Neural crest cell (in vitro differentiated cells): ENCODE results near the gene VPS52. TPM values are rescaled to one million over a fixed set of nuclear protein-coding genes. Genes with fewer than 3 reads are reported as not detected.
A peak's percentile ranks its signal among the peaks of the same experiment; 100 is the strongest.

Experiments used
- DNase-seq: peaks from one replicate; pipeline ENCODE4 v3.0.0; 2021; ENCODE audit warnings: low read depth, mixed read lengths, low spot score
- H3K27ac Mint-ChIP-seq: one replicate; pipeline ENCODE4 v1.8.0; 2021; ENCODE audit warnings: mild to moderate bottlenecking, mixed read lengths; ENCODE audit not compliant: unreplicated experiment
- H3K27me3 Mint-ChIP-seq: 2 replicates; pipeline ENCODE4 v1.8.0; 2021; ENCODE audit warnings: low read depth, mild to moderate bottlenecking, mixed read lengths
- H3K36me3 Mint-ChIP-seq: 2 replicates; pipeline ENCODE4 v1.8.0; 2021; ENCODE audit warnings: low read depth, mild to moderate bottlenecking, mixed read lengths
- H3K4me1 Mint-ChIP-seq: 2 replicates; pipeline ENCODE4 v1.8.0; 2021; ENCODE audit warnings: mixed read lengths
- H3K4me3 Mint-ChIP-seq: one replicate; pipeline ENCODE4 v1.8.0; 2021; ENCODE audit warnings: mild to moderate bottlenecking, mixed read lengths
- H3K9me3 Mint-ChIP-seq: 2 replicates; pipeline ENCODE4 v1.8.0; 2021; ENCODE audit warnings: mixed read lengths
- total RNA-seq: library from RNA; stranded (reverse); gene quantifications from 2 replicates; pipeline ENCODE4 v1.2.1, GENCODE V29; 2021
- TF ChIP-seq, protein P1 (sequence below): fragments of 200-600 bp; sonication (generic); conservative IDR thresholded peaks from 2 replicates; pipeline ENCODE4 v1.5.0; 2021; ENCODE audit warnings: antibody characterized with exemption, mild to moderate bottlenecking

The VPS52 gene
- total RNA-seq, 1 donor from 2014 or later: 53.2 TPM

DNA sequence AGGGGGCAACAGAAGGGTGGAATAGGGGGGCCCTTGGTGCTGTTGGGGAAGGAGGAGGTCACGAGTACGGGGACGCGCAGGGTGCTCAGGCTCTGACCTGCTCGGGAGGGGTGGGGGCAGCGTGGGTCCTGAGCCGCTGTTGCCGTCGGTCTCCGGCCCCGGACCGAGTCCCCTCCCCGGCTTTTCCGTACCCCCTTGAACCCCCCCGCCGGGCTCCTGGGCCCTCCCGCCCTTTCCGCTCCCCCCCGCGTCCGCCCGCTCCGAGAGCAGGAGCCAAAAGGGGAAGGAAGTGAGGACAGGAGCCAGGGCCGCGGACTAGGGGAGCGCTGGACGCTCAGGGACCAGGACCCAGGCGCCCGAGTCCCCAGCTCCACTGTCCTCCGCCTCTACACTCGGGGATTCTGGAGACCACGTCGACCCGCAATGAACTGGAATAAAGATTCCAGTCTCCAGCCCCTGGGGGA, 27.1 kb upstream of the VPS52 start, which contains the start of gene RGL2:
Gene RGL2 (minus strand): TSS at position 170 of the 464 bp plus-strand sequence. CDS start 332 bp downstream, outside the sequence.
- no peak for DNase-seq
- Mint-ChIP-seq H3K27ac (peak within 1 kb of the TSS; percentile 99), H3K4me1 (peaks cover 39% of the 10 kb centered on the region)

DNA sequence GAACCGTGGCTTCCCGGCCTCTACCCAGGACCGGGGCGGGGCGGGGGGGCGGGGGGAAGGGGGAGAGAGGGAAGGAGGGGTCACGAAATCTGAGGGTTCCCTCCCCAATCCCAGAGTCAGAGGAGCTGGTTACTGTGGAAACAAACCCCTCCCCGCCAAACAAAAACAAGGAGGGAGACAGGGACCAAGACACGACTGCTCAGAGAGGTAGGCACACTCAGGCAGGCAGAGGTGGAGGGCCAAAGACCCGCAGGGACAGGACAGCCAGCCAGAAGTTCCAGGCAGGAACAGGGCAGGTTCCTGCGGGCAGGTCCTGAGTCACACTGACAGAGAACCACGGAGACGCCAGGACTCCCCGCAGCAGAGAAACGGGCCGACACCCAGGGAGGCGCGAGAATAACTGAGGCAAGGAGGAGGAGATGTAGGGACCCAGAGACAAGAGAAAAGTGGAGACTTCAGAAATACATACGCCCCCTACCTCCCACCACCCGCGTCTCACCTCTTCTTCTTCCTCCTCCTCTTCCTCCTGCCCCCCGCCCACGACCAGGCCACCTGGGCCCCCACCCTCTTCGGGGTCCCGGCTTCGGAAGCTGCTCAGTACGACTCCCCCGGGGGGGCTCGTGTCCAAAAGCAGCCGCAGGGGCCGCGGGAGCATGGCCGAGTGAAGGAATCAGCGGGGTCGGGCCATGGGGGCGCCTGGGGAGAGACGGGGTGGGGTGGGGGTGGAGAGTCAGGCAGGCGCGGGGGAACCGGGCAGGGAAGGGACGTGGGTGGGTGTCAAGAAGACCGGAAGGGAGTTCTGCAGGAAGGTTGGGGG, 26.5 kb upstream of the VPS52 start:
- DNase-seq: no peak
- H3K9me3 Mint-ChIP-seq: no peaks in the 10 kb centered on the region
- no peaks in the 10 kb centered on the region for H3K36me3 Mint-ChIP-seq
- peak overlapping the region; percentile 96 for H3K27ac Mint-ChIP-seq
- H3K4me3 Mint-ChIP-seq: peak overlapping the region; percentile 99
- H3K27me3 Mint-ChIP-seq: no peaks in the 10 kb centered on the region
- peaks cover 39% of the 10 kb centered on the region for H3K4me1 Mint-ChIP-seq
- TF ChIP-seq, protein P1, sequence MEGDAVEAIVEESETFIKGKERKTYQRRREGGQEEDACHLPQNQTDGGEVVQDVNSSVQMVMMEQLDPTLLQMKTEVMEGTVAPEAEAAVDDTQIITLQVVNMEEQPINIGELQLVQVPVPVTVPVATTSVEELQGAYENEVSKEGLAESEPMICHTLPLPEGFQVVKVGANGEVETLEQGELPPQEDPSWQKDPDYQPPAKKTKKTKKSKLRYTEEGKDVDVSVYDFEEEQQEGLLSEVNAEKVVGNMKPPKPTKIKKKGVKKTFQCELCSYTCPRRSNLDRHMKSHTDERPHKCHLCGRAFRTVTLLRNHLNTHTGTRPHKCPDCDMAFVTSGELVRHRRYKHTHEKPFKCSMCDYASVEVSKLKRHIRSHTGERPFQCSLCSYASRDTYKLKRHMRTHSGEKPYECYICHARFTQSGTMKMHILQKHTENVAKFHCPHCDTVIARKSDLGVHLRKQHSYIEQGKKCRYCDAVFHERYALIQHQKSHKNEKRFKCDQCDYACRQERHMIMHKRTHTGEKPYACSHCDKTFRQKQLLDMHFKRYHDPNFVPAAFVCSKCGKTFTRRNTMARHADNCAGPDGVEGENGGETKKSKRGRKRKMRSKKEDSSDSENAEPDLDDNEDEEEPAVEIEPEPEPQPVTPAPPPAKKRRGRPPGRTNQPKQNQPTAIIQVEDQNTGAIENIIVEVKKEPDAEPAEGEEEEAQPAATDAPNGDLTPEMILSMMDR: no peak

More for the DNA sequence above, 27.1 kb upstream of the VPS52 start, which contains the start of gene RGL2:
- Mint-ChIP-seq H3K27me3 (no peaks in the 10 kb centered on the region), H3K9me3 (no peaks in the 10 kb centered on the region), H3K4me3 (peak within 1 kb of the TSS; percentile 99), H3K36me3 (no peaks in the 10 kb centered on the region)
- TF ChIP-seq, protein P1: no peak

DNA sequence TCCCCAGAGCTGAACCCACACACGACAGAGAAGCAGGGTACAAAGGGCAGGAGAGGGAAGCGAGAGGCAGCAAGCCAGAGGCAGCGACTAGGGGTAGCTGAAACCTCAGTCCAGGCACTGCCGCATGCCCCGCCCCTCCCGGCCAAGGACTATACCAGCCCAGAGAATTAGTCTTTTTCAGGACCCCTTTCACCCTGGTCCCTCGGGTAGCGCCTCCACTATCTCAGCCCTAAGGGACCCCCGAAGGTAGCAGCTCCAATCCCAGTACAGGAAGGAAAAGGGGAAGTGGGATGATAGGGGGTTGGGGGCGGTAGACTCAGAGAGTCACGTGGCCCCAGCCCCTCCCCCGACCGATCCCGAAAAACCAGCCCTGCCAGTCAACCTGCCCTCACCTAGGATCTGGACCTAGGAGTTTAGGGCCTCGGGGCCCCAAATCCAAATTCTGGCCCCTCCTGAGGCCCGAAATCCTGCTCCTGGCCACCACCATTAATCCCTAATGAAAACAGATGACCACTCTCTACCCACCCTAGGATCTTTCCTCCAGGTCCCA, 25.8 kb upstream of the VPS52 start:
- Mint-ChIP-seq H3K27me3 (no peaks in the 10 kb centered on the region), H3K27ac (peak overlapping the region; percentile 12), H3K4me1 (peaks cover 39% of the 10 kb centered on the region), H3K9me3 (no peaks in the 10 kb centered on the region), H3K36me3 (no peaks in the 10 kb centered on the region), H3K4me3 (peak overlapping the region; percentile 99)
- TF ChIP-seq, protein P1: no peak
- no peak for DNase-seq

DNA sequence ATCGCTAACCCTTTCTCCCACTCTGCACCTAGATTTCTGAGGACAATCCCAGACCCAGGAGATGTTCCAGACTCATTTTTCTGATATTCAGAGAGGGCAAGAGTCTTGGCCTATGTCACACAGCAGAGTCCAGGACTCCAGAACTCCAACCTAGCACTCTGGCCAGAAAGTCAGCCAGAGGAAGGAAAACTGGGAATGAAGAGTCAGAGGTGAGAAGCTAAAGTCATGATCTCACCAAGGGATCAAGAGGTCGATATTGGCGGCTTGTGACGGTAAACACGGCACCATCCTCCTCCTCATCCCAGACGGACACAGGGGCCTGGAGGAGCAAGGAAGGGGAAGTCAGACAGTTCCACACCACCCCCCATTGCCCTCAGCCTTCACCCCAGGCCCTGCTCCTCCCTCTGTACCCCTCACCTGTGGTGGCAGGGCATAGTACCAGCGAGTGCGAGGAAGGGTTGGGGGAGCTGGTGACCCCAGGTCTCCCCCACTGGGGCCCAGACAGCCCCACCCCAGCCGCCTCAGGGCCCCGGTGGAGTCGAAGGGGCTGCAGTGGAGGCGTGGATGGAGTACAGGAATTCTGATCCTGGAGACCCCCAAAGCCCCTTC, 25.2 kb upstream of the VPS52 start:
- Mint-ChIP-seq H3K9me3 (no peaks in the 10 kb centered on the region), H3K27ac (no peak overlapping the region), H3K4me1 (peaks cover 39% of the 10 kb centered on the region), H3K27me3 (no peaks in the 10 kb centered on the region), H3K4me3 (peak overlapping the region; percentile 99), H3K36me3 (no peaks in the 10 kb centered on the region)
- TF ChIP-seq, protein P1: no peak
- no peak for DNase-seq

DNA sequence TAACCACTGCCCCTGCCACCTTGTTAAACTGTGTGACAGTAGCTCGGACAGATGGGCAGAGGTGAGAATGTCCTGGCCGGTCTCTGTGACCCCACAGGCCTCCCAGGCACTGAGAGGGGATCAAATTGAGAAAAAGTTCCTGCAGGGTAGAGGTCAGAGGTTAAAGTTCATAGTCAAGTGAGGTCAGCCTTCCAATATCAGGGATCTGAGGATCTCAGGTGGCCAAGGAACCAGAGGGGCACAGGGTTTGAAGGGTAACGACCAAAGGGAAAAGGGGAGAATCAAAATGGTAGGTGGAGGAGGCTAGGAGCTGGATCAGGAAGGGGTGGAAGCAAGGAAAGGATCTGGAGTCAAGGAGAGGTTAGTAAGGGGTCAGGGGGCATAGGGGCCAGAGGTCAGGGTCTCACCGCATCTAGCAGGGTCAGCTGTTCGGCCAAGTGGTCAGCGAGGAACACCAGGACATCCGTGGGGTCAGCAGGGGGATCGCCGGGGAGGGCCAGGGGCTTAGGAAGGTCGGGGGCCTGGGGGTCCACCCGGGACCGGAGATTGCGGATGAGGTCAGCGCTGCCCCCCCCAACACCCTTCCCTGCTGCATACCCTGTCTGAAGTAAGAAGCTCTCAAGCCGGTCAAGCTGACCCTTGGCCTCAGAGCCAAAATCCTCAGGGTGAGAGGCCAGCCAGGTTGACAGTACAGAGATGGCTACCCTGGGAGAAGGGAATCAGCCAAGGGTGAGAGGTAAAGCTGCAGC, 24.1 kb upstream of the VPS52 start:
- TF ChIP-seq, protein P1: no peak
- no peak for DNase-seq
- peaks cover 36% of the 10 kb centered on the region for H3K4me1 Mint-ChIP-seq
- H3K27ac Mint-ChIP-seq: no peak overlapping the region
- H3K4me3 Mint-ChIP-seq: peak overlapping the region; percentile 87
- H3K27me3 Mint-ChIP-seq: no peaks in the 10 kb centered on the region
- no peaks in the 10 kb centered on the region for H3K9me3 Mint-ChIP-seq
- H3K36me3 Mint-ChIP-seq: no peaks in the 10 kb centered on the region
